Stimulated activated CD4-positive, alpha-beta T cell treated with anti-CD3 and anti-CD28 coated beads, TNF-alpha, amount 100 ng/mL, for 4 hours (primary cell): ENCODE results near the gene ULK4.
"Not testable (repeated sequence)": the region's sequence is repeated elsewhere in the genome, so short reads cannot be mapped to it uniquely, and the experiment has no call there.

Source experiments
- DNase-seq, 3 experiments: peaks; one replicate each; pipeline ENCODE4 v3.0.0-alpha.2; 2020; ENCODE audit warnings: low read depth in 3 of 3

ULK4 gene

GRCh38 chr3:41647730-41648129 is 314.2 kb downstream of the ULK4 start:
- not testable (repeated sequence) for DNase-seq

- no peak for DNase-seq
These were observed 321.8 kb downstream of the ULK4 start for GRCh38 chr3:41640076-41640475.

- no peak for DNase-seq
These were observed 323.5 kb downstream of the ULK4 start for GRCh38 chr3:41638381-41638780.

GRCh38 chr3:41632700-41633099 is 329.2 kb downstream of the ULK4 start:
- DNase-seq = no peak

GRCh38 chr3:41630708-41631107 is 331.2 kb downstream of the ULK4 start:
- no peak for DNase-seq

- DNase-seq = no peak
These were observed 331.9 kb downstream of the ULK4 start for GRCh38 chr3:41629986-41630385.

- DNase-seq = no peak
These were observed 332.8 kb downstream of the ULK4 start for GRCh38 chr3:41629072-41629471.

GRCh38 chr3:41627477-41628087 is 334.3 kb downstream of the ULK4 start:
- no peak for DNase-seq

- DNase-seq = no peak
These were observed 349.1 kb downstream of the ULK4 start for GRCh38 chr3:41612853-41613252.

GRCh38 chr3:41611008-41611407 is 350.9 kb downstream of the ULK4 start:
- DNase-seq = no peak

GRCh38 chr3:41608347-41608746 is 353.6 kb downstream of the ULK4 start:
- no peak for DNase-seq

GRCh38 chr3:41603807-41604206 is 358.1 kb downstream of the ULK4 start:
- DNase-seq = no peak

GRCh38 chr3:41602121-41602520 is 359.8 kb downstream of the ULK4 start:
- DNase-seq = no peak

- DNase-seq = no peak
These were observed 360.4 kb downstream of the ULK4 start for GRCh38 chr3:41601404-41601987.

- no peak for DNase-seq
These were observed 361.3 kb downstream of the ULK4 start for GRCh38 chr3:41600616-41601015.

GRCh38 chr3:41599127-41599484 is 362.8 kb downstream of the ULK4 start:
- no peak for DNase-seq

GRCh38 chr3:41598402-41599126 is 363.3 kb downstream of the ULK4 start:
- DNase-seq = no peak

GRCh38 chr3:41593774-41594173 is 368.1 kb downstream of the ULK4 start:
- DNase-seq = no peak

- no peak for DNase-seq
These were observed 369.0 kb downstream of the ULK4 start for GRCh38 chr3:41592753-41593510.

GRCh38 chr3:41583014-41583413 is 378.9 kb downstream of the ULK4 start:
- DNase-seq = no peak

GRCh38 chr3:41581700-41582099 is 380.2 kb downstream of the ULK4 start:
- no peak for DNase-seq

- DNase-seq = no peak
These were observed 381.5 kb downstream of the ULK4 start for GRCh38 chr3:41580274-41580959.
